ENCODE data around the gene CBLB. TPM values are rescaled to one million over a fixed set of nuclear protein-coding genes. Genes with fewer than 3 reads are reported as not detected.

Gene CBLB
- total RNA-seq, 1 donor from 2014 or later: 30.0 TPM

DNA sequence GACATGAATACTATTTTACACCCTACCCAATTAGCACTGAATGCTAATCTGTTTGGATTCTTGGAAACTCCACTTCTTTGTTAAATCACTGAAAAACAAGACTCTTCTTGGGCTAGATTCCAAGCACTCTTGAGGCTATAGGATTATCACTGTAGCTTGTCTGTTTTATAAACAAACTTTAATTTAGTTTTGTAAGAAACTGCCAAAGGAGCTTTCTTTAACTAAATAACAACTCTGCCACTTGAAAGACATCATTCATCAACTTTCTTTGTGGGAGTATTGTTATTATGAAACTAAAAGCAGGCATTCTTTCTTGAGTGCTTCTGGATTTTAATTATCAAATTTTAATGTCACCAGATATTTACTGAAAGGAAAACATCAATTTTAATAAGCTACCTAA lies 24.1 kb downstream of the CBLB start:
- FAIRE-seq: no peak

DNA sequence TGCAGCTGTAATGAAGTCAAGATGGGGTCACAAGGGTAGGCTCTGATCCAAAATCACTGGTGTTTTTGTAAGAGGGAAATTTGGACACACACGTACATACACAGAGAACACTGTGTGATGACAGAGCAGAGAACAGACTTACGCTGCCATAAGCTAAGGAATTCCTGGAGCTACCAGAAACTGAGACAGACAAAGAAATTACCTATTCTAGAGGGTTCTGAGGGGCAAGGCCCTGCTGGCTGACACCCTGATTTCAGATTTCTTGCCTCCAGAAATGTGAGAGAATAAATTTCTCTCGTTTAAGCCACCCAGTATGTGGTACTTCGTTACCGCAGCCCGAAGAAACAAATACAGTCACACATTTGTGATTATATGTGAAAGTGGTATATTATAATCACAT lies 24.8 kb downstream of the CBLB start:
- Histone ChIP-seq H3K4me3 (ENCODE audit: low read depth, low read length) (no peak overlapping the region), H3K27me3 (ENCODE audit: control insufficient read depth, insufficient read depth, low read length) (no peaks in the 10 kb centered on the region), H3K36me3 (ENCODE audit: control insufficient read depth, insufficient read depth, low read length) (peaks cover 4% of the 10 kb centered on the region)
- FAIRE-seq (no peak), DNase-seq (ENCODE audit: low read depth) (no peak)
- TF ChIP-seq, protein P1, sequence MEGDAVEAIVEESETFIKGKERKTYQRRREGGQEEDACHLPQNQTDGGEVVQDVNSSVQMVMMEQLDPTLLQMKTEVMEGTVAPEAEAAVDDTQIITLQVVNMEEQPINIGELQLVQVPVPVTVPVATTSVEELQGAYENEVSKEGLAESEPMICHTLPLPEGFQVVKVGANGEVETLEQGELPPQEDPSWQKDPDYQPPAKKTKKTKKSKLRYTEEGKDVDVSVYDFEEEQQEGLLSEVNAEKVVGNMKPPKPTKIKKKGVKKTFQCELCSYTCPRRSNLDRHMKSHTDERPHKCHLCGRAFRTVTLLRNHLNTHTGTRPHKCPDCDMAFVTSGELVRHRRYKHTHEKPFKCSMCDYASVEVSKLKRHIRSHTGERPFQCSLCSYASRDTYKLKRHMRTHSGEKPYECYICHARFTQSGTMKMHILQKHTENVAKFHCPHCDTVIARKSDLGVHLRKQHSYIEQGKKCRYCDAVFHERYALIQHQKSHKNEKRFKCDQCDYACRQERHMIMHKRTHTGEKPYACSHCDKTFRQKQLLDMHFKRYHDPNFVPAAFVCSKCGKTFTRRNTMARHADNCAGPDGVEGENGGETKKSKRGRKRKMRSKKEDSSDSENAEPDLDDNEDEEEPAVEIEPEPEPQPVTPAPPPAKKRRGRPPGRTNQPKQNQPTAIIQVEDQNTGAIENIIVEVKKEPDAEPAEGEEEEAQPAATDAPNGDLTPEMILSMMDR (IDR thresholded peaks at IDR 0.05; ENCODE audit: insufficient read depth, low read length, severe bottlenecking): no peak

More for the DNA sequence above, 24.1 kb downstream of the CBLB start:
- Histone ChIP-seq H3K27me3 (ENCODE audit: control insufficient read depth, insufficient read depth, low read length) (no peaks in the 10 kb centered on the region), H3K4me3 (ENCODE audit: low read depth, low read length) (no peak overlapping the region), H3K36me3 (ENCODE audit: control insufficient read depth, insufficient read depth, low read length) (peaks cover 4% of the 10 kb centered on the region)
- TF ChIP-seq, protein P1 (IDR thresholded peaks at IDR 0.05; ENCODE audit: insufficient read depth, low read length, severe bottlenecking): no peak
- no peak for DNase-seq (ENCODE audit: low read depth)

DNA sequence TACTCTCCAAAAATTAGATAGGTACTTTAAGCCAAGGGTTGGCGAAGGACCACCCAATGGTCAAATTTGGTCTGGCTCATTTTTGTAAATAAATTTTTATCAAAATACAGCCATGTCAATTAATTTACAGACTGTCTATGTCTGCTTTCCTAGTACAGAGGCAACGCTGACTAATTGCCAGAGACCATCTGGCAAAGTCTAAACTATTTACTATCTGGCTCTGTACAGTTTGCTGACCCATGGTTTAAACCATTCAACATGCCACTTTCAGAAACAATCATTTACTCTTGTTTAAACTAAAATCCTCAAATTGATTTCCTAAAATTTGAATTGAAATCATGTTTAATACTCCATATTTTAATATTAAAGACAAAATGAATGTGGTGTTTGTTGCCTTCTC lies 25.9 kb downstream of the CBLB start:
- FAIRE-seq (no peak), DNase-seq (ENCODE audit: low read depth) (no peak)
- H3K36me3 ChIP-seq (ENCODE audit: control insufficient read depth, insufficient read depth, low read length): peaks cover 4% of the 10 kb centered on the region
- no peaks in the 10 kb centered on the region for H3K27me3 ChIP-seq (ENCODE audit: control insufficient read depth, insufficient read depth, low read length)
- TF ChIP-seq, protein P1 (IDR thresholded peaks at IDR 0.05; ENCODE audit: insufficient read depth, low read length, severe bottlenecking): no peak
- H3K4me3 ChIP-seq (ENCODE audit: low read depth, low read length): no peak overlapping the region

DNA sequence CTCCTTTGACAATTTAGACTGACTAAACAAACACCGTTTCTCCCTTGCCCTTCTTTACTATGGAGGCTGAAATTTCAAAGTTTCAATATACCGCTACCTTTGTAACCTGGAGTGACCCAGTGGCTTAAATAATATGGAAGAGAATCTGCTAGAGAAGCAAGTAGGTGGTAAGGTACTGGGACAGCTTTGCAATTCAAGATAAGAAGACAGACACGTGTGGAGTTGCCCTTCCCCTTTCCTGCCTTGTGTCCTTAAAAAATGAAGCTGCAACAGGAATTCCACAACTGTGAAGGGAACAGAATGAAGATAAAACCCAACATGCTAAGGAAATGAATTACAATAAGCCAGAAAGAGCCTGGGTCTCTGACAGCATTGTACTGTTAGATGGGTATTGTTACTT lies 26.4 kb downstream of the CBLB start:
- no peak for FAIRE-seq
- peaks cover 4% of the 10 kb centered on the region for H3K36me3 ChIP-seq (ENCODE audit: control insufficient read depth, insufficient read depth, low read length)
- TF ChIP-seq, protein P1 (IDR thresholded peaks at IDR 0.05; ENCODE audit: insufficient read depth, low read length, severe bottlenecking): no peak

DNA sequence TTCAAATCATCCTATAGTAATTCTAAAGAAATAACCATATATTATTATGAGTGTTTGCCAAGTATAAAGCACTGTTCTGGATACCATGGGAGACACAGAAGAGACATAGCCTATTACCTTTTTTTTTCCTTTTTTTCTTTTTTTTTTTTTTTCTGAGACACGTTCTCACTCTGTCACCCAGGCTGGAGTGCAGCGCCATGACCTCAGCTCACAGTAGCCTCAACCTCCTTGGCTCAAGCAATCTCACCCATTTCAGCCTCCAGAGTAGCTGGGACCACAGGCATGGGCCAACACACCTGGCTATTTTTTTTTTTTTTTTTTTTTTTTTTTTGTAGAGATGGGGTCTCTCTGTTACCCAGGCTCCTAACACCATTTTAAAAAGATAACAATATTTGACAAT lies 30.9 kb downstream of the CBLB start:
- Histone ChIP-seq H3K27me3 (ENCODE audit: control insufficient read depth, insufficient read depth, low read length) (no peaks in the 10 kb centered on the region), H3K36me3 (ENCODE audit: control insufficient read depth, insufficient read depth, low read length) (peaks cover 4% of the 10 kb centered on the region), H3K4me3 (ENCODE audit: low read depth, low read length) (no peak overlapping the region)
- TF ChIP-seq, protein P1 (IDR thresholded peaks at IDR 0.05; ENCODE audit: insufficient read depth, low read length, severe bottlenecking): no peak
- DNase-seq (ENCODE audit: low read depth) (no peak), FAIRE-seq (no peak)

More for the DNA sequence above, 26.4 kb downstream of the CBLB start:
- DNase-seq (ENCODE audit: low read depth): no peak
- no peaks in the 10 kb centered on the region for H3K27me3 ChIP-seq (ENCODE audit: control insufficient read depth, insufficient read depth, low read length)
- H3K4me3 ChIP-seq (ENCODE audit: low read depth, low read length): no peak overlapping the region

DNA sequence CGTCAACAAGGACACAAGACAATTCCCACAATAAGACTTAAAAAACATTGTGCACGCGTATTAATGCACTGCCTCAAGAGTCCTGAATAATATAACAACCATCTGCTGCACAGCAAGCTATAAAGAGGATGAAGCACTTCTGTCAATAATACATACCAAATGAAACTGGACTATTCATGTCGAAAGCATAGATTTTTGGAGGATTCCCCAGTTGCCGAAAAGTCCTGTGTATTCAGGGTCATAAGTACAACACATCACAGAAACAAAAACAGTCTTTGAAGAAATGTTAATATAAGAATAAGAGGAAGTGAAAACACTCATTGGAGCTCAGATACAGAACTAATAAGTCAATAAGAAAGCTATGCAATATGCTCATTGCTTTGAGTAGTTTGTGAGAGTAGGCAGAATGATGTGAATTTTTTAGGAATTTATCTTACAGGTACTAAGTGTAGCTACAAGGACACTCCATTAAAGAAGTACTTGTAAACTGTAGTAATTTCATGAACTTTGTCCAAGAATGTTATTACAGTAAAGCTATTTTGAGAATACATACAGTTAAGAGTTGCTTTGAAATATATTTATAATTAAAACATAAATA lies 31.6 kb downstream of the CBLB start:
- Histone ChIP-seq H3K36me3 (ENCODE audit: control insufficient read depth, insufficient read depth, low read length) (peaks cover 2% of the 10 kb centered on the region), H3K4me3 (ENCODE audit: low read depth, low read length) (no peak overlapping the region), H3K27me3 (ENCODE audit: control insufficient read depth, insufficient read depth, low read length) (no peaks in the 10 kb centered on the region)
- FAIRE-seq (no peak), DNase-seq (ENCODE audit: low read depth) (no peak)
- TF ChIP-seq, protein P1 (IDR thresholded peaks at IDR 0.05; ENCODE audit: insufficient read depth, low read length, severe bottlenecking): no peak
